CD8-positive, alpha-beta memory T cell (primary cell): Measurements from ENCODE around the gene WNK2. TPM values are rescaled to one million over a fixed set of nuclear protein-coding genes. Genes with fewer than 3 reads are reported as not detected.

ENCODE experiments used
- CTCF ChIA-PET: fragments of 350-600 bp; sonication (Branson Sonifier 250); formaldehyde crosslinking; loops from one replicate; lab custom pipeline; 2021; ENCODE audit warnings: antibody characterized with exemption; lab: Charles Lee
- POLR2A ChIA-PET: fragments of 350-600 bp; sonication (Branson Sonifier 250); formaldehyde crosslinking; loops from one replicate; lab custom pipeline; 2021; ENCODE audit warnings: antibody characterized with exemption; lab: Charles Lee
- DNase-seq, 5 donors: peaks; one replicate each; pipeline versions ENCODE4 v3.0.0 to v3.0.0-alpha.2; 2020 to 2022; ENCODE audit warnings: mixed read lengths in 1 of 5
- H3K27ac ChIP-seq: one replicate; pipeline ENCODE4 v1.7.0; 2013; ENCODE audit warnings: low read depth, mild to moderate bottlenecking, low read length, moderate library complexity
- H3K27me3 ChIP-seq: 2 replicates; pipeline ENCODE4 v1.7.0; 2013; ENCODE audit warnings: low read length, mild to moderate bottlenecking; ENCODE audit not compliant: insufficient read depth, poor library complexity, severe bottlenecking
- H3K36me3 ChIP-seq: 2 replicates; pipeline ENCODE4 v1.7.0; 2013; ENCODE audit warnings: mild to moderate bottlenecking, low read length, moderate library complexity; ENCODE audit not compliant: insufficient read depth
- H3K4me1 ChIP-seq: 2 replicates; pipeline ENCODE4 v1.7.0; 2013; ENCODE audit warnings: mild to moderate bottlenecking, low read length, moderate library complexity; ENCODE audit not compliant: insufficient read depth
- H3K4me3 ChIP-seq: 2 replicates; pipeline ENCODE4 v1.7.0; 2013; ENCODE audit warnings: mild to moderate bottlenecking, low read length
- H3K9me3 ChIP-seq: 2 replicates; pipeline ENCODE4 v1.7.0; 2013; ENCODE audit warnings: mild to moderate bottlenecking, low read length
- H3K27ac Mint-ChIP-seq, 8 donors: one replicate each; pipeline ENCODE4 v1.8.0; 2020 to 2021; ENCODE audit warnings: mixed read lengths in 8 of 8, mild to moderate bottlenecking in 6 of 8, inconsistent platforms in 3 of 8, moderate library complexity in 3 of 8
- H3K27me3 Mint-ChIP-seq, 2 donors: one replicate each; pipeline ENCODE4 v1.8.0; 2020 to 2021; ENCODE audit warnings: mixed read lengths in 2 of 2, mild to moderate bottlenecking in 1 of 2, moderate library complexity in 1 of 2
- H3K36me3 Mint-ChIP-seq, 3 donors: one replicate each; pipeline ENCODE4 v1.8.0; 2020 to 2021; ENCODE audit warnings: mixed read lengths in 3 of 3, inconsistent platforms in 1 of 3, mild to moderate bottlenecking in 1 of 3
- H3K4me1 Mint-ChIP-seq, 3 donors: one replicate each; pipeline ENCODE4 v1.8.0; 2020 to 2021; ENCODE audit warnings: mixed read lengths in 3 of 3, inconsistent platforms in 1 of 3, mild to moderate bottlenecking in 1 of 3
- H3K4me3 Mint-ChIP-seq, 7 donors: one replicate each; pipeline ENCODE4 v1.8.0; 2020 to 2021; ENCODE audit warnings: mixed read lengths in 7 of 7, mild to moderate bottlenecking in 6 of 7, moderate library complexity in 4 of 7, inconsistent platforms in 2 of 7
- H3K9me3 Mint-ChIP-seq, 5 donors: one replicate each; pipeline ENCODE4 v1.8.0; 2020 to 2022; ENCODE audit warnings: mixed read lengths in 5 of 5, mild to moderate bottlenecking in 3 of 5, moderate library complexity in 2 of 5, inconsistent platforms in 1 of 5
- polyA plus RNA-seq: library from polyadenylated mRNA; unstranded; fragments of 300-500 nt; fragmentation: Illumina TruSeq; gene quantifications from one replicate; pipeline ENCODE4 v1.2.3, GENCODE V29; 2021
- total RNA-seq, 2 experiments: library from RNA; stranded (reverse); gene quantifications; one replicate each; pipeline ENCODE4 v1.2.3, GENCODE V29; 2021

The WNK2 gene
- total and polyA plus RNA-seq, 3 experiments from 2014 or later = 0.20 to 0.55 TPM; not detected in 1

DNA sequence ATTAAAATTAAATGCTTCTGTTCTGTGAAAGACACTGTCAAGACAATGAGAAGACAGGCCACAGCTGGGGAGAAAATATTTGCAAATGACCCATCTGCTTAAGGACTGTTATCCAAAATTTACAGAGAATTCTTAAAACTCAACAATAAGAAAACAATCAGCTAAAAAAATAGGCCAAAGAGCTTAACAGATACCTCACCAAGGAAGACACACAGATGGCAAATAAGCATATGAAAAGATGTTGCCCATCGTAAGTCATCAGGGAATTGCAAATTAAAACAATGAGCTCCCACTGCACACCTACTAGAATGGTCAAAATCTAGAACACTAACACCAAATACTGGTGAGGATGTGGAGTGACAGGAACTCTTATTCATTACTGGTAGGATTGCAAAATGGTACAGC lies 10.3 kb downstream of the WNK2 start:
- Histone ChIP-seq H3K27me3 (no peaks in the 10 kb centered on the region), H3K27ac (no peak overlapping the region), H3K4me1 (no peaks in the 10 kb centered on the region), H3K36me3 (no peaks in the 10 kb centered on the region), H3K9me3 (no peaks in the 10 kb centered on the region), H3K4me3 (no peak overlapping the region)
- Mint-ChIP-seq H3K9me3 (no peaks in the 10 kb centered on the region), H3K36me3 (no peaks in the 10 kb centered on the region), H3K27me3 (peaks cover 5 to 10% of the 10 kb centered on the region in 2 donors), H3K27ac (no peak overlapping the region), H3K4me1 (no peaks in the 10 kb centered on the region), H3K4me3 (no peak overlapping the region)
- ChIA-PET CTCF (interaction anchor here (1.1 kb wide), 1 partner anchor 85 kb away, joined by 4 read pairs; no protein-coding TSS in a partner anchor), POLR2A (no interaction called here)
- no peak for DNase-seq

DNA sequence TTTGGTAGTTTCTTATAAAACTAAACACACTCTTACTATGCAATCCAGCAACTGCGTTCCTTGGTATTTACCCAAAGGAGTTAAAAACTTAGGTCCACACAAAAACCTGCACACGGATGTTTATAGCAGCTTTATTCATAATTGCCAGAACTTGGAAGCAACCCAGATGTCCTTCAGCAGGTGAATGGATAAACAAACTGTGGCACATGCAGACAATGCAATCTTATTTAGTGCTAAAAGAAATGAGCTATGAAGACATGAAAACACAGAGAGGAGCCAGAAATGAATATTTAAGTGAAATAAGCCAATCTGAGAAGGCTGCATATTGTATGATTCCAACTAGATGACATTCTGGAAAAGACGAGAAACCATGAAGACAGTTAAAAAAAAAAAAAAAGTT lies 10.7 kb downstream of the WNK2 start:
- Histone ChIP-seq H3K9me3 (no peaks in the 10 kb centered on the region), H3K36me3 (no peaks in the 10 kb centered on the region), H3K4me1 (no peaks in the 10 kb centered on the region), H3K27me3 (no peaks in the 10 kb centered on the region), H3K27ac (no peak overlapping the region), H3K4me3 (no peak overlapping the region)
- POLR2A ChIA-PET = no interaction called here
- Mint-ChIP-seq H3K27me3 (peaks cover 5 to 10% of the 10 kb centered on the region in 2 donors), H3K4me1 (no peaks in the 10 kb centered on the region), H3K27ac (no peak overlapping the region), H3K9me3 (no peaks in the 10 kb centered on the region), H3K36me3 (no peaks in the 10 kb centered on the region), H3K4me3 (no peak overlapping the region)
- no peak for DNase-seq
- CTCF ChIA-PET = interaction anchor here (1.1 kb wide), 1 partner anchor 86 kb away, joined by 4 read pairs; no protein-coding TSS in a partner anchor

DNA sequence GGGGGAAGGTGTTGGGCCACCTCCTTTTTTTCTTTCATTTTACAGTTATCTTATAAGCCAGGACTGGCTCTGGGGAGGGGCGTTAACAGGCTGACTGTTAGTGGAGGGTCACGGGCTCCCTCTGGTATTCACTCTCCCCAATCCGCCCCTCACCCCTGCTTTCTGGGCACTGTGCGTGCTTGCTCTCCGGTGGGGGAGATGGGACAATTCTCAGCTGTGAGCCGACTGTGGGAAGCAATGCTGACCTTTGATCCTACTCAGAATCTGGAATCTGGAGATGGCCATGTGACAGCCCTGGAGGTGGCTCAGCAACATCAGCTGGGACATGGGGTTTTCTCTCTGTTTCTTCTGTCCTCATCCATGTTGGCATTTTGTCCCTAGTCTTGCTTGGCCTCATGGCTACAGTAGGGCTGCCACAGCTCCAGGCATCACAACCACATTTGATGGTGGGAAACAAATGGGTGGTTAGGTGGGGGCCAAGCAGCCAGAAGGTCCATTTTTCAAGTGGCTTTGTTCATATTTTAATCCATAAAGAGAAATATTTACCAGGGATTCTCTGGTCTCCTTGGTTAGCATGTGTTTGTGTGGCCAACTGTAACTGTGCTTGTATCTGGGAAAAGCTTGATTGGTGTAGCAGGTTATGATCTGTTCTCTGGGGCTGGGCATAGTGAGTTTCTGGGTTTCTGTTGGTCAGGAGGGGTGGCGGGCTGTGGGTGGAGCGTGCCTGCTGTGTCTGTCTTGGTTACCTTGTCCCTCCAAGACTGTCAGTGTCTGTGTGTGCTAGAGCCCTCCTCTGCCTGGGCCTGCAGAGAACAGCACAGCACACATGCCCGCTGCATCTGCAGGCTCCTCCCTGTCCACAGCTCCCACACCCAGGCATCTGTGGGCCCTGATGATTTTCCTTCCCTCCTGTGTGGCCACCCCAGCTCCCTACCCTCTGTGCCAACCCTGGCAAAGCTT lies 12.4 kb downstream of the WNK2 start:
- Mint-ChIP-seq H3K4me1 (no peaks in the 10 kb centered on the region), H3K27ac (peak overlapping the region in 3 of 8 donors; percentile 14 to 34 (median 17)), H3K36me3 (no peaks in the 10 kb centered on the region), H3K4me3 (no peak overlapping the region), H3K27me3 (peaks cover under 1 to 7% of the 10 kb centered on the region in 2 donors), H3K9me3 (no peaks in the 10 kb centered on the region)
- no peaks in the 10 kb centered on the region for H3K36me3 ChIP-seq
- ChIA-PET POLR2A (interaction anchor here (0.7 kb wide), 1 partner anchor 360 kb away, joined by 10 read pairs; no protein-coding TSS in a partner anchor), CTCF (no interaction called here)
- H3K9me3 ChIP-seq = no peaks in the 10 kb centered on the region
- no peak overlapping the region for H3K4me3 ChIP-seq
- DNase-seq = no peak
- H3K4me1 ChIP-seq = no peaks in the 10 kb centered on the region
- no peak overlapping the region for H3K27ac ChIP-seq
- H3K27me3 ChIP-seq = no peaks in the 10 kb centered on the region

DNA sequence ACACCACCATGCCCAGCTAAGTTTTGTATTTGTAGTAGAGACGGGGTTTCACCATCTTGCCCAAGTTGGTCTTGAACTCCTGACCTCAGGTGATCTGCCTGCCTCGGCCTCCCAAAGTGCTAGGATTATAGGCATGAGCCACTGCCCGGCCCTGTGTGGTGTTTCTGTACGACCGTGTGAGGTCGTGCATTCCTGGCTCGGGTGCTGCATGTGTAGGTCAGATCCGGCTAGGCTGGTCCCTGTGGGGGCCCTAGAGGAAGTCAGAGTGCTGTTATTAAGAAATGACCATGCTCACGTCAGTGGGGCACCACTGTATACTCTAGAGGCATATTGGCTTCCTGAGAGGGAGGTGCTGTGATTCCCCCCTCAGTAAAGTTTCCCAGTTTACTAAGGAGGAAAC lies 13.7 kb downstream of the WNK2 start:
- no peaks in the 10 kb centered on the region for H3K36me3 ChIP-seq
- H3K9me3 Mint-ChIP-seq = no peaks in the 10 kb centered on the region
- H3K27ac ChIP-seq = no peak overlapping the region
- H3K4me1 ChIP-seq = no peaks in the 10 kb centered on the region
- no peak overlapping the region for H3K27ac Mint-ChIP-seq
- POLR2A ChIA-PET = no interaction called here
- no peaks in the 10 kb centered on the region for H3K4me1 Mint-ChIP-seq
- H3K4me3 Mint-ChIP-seq = no peak overlapping the region
- H3K9me3 ChIP-seq = no peaks in the 10 kb centered on the region
- CTCF ChIA-PET = no interaction called here
- no peaks in the 10 kb centered on the region for H3K36me3 Mint-ChIP-seq
- H3K27me3 ChIP-seq = no peaks in the 10 kb centered on the region
- no peak overlapping the region for H3K4me3 ChIP-seq
- H3K27me3 Mint-ChIP-seq = peaks cover 0 to 6% of the 10 kb centered on the region in 2 donors
- no peak for DNase-seq

DNA sequence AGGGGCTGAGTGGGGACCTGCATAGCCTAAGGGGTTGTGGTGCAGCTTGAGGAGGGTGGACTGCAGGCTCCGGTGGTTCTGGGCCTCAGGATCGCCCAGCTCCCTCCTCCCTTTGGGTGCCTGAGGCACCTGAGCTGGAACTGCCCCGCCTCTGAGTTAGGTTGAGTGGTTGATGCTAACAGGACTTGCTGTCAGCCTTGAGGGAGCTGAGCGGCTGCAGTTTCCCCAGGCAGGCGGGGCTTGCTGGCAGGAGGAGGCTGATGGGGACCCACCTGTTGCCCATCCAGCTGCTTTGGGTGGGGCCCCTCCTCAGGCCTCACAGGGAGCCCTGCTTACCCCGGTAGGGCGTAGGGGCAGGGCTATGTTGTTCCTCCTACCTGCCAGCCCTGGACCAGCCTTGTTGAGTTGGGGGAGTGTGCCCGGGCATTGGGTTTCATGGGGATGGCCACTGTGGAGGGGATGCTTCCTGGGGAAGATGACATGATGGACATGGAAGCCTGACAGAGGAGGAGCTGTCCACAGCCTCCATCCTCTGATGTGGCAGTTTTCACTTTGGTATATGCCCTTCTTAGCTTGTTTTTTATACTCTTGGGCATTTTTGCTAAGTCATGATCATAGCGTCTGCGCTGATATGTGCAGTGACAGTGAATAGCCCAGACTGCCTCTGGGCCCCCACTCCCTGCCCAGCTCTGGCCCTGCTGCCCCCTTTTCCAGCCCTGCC lies 14.3 kb downstream of the WNK2 start:
- no peaks in the 10 kb centered on the region for H3K9me3 ChIP-seq
- ChIA-PET POLR2A (no interaction called here), CTCF (no interaction called here)
- no peak overlapping the region for H3K4me3 ChIP-seq
- no peaks in the 10 kb centered on the region for H3K27me3 ChIP-seq
- Mint-ChIP-seq H3K4me1 (no peaks in the 10 kb centered on the region), H3K27ac (no peak overlapping the region), H3K36me3 (no peaks in the 10 kb centered on the region), H3K4me3 (no peak overlapping the region), H3K27me3 (peaks cover 0 to 8% of the 10 kb centered on the region in 2 donors), H3K9me3 (no peaks in the 10 kb centered on the region)
- no peaks in the 10 kb centered on the region for H3K4me1 ChIP-seq
- no peak overlapping the region for H3K27ac ChIP-seq
- H3K36me3 ChIP-seq = no peaks in the 10 kb centered on the region
- no peak for DNase-seq

DNA sequence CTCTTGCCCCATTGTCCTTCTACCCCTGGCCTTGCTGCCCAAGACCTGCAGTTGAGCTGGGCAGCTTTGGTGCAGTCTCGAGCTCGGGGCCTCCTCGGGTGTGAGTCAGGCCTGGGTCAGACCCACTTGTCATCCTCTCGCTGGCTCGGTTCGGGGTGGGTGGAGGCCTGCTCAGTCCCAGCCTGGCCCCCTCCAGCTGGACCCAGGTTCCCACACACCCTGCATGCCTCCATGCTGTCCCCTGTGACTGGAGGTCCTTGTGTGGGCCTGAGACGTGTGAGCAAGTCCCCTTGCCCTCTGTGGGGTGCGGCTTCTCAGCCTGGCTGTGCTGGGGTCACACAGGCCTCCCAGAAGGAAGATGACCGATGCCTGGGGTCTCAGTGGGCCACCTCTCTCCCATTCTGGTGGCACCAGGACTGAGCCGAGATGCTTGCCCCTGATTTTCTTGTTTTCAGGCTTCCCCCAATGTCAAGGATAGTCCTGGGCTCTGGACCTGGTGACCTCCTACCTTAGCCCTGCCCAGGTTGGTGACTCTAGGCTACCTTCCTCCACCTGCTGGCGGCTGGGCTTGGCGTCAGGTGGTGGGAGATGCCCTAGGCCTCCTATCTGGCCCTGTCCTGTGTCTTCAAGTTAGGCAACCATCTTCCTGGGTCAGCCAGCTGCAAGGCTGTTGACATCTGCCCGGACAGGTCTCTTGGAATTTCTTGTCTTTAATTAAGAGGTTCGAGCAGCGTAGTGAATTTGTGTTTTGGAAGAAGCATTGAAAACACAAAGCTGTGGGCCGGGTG lies 15.1 kb downstream of the WNK2 start:
- Histone ChIP-seq H3K27me3 (no peaks in the 10 kb centered on the region), H3K4me3 (no peak overlapping the region), H3K9me3 (no peaks in the 10 kb centered on the region), H3K4me1 (no peaks in the 10 kb centered on the region), H3K27ac (no peak overlapping the region), H3K36me3 (no peaks in the 10 kb centered on the region)
- ChIA-PET POLR2A (no interaction called here), CTCF (no interaction called here)
- no peaks in the 10 kb centered on the region for H3K9me3 Mint-ChIP-seq
- peaks cover 0 to 8% of the 10 kb centered on the region in 2 donors for H3K27me3 Mint-ChIP-seq
- no peak for DNase-seq
- H3K4me1 Mint-ChIP-seq = peaks cover 1 to 3% (median 2%) of the 10 kb centered on the region in 3 donors
- no peak overlapping the region for H3K4me3 Mint-ChIP-seq
- no peaks in the 10 kb centered on the region for H3K36me3 Mint-ChIP-seq
- no peak overlapping the region for H3K27ac Mint-ChIP-seq

DNA sequence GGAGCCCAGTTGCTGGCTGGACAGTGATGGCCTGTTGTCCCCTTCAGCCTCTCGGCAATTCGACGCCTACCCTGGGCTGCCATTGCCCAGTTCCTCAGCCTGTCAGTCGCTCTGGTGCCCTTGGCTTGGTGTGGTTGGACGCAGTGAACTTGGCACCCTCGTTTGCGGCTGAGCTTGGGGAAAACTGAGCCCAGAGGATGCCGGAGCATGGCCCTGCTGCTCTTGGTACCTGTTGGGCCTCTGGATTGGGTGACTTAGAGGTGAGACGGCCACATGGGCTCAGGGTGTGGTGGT lies 16.5 kb downstream of the WNK2 start:
- H3K36me3 ChIP-seq = no peaks in the 10 kb centered on the region
- ChIA-PET CTCF (no interaction called here), POLR2A (no interaction called here)
- H3K4me1 ChIP-seq = peaks cover 6% of the 10 kb centered on the region
- no peak overlapping the region for H3K27ac Mint-ChIP-seq
- no peak overlapping the region for H3K4me3 Mint-ChIP-seq
- no peaks in the 10 kb centered on the region for H3K9me3 ChIP-seq
- H3K36me3 Mint-ChIP-seq = no peaks in the 10 kb centered on the region
- no peak overlapping the region for H3K4me3 ChIP-seq
- no peaks in the 10 kb centered on the region for H3K27me3 ChIP-seq
- DNase-seq = no peak
- peaks cover 10 to 12% (median 12%) of the 10 kb centered on the region in 3 donors for H3K4me1 Mint-ChIP-seq
- H3K27ac ChIP-seq = no peak overlapping the region
- H3K9me3 Mint-ChIP-seq = no peaks in the 10 kb centered on the region
- peaks cover 0 to 8% of the 10 kb centered on the region in 2 donors for H3K27me3 Mint-ChIP-seq
